ENCODE data around the gene CBLN3. TPM values are rescaled to one million over a fixed set of nuclear protein-coding genes. Genes with fewer than 3 reads are reported as not detected.

The CBLN3 gene
- total RNA-seq, 1 experiment from 2014 or later: 2.0 TPM

DNA sequence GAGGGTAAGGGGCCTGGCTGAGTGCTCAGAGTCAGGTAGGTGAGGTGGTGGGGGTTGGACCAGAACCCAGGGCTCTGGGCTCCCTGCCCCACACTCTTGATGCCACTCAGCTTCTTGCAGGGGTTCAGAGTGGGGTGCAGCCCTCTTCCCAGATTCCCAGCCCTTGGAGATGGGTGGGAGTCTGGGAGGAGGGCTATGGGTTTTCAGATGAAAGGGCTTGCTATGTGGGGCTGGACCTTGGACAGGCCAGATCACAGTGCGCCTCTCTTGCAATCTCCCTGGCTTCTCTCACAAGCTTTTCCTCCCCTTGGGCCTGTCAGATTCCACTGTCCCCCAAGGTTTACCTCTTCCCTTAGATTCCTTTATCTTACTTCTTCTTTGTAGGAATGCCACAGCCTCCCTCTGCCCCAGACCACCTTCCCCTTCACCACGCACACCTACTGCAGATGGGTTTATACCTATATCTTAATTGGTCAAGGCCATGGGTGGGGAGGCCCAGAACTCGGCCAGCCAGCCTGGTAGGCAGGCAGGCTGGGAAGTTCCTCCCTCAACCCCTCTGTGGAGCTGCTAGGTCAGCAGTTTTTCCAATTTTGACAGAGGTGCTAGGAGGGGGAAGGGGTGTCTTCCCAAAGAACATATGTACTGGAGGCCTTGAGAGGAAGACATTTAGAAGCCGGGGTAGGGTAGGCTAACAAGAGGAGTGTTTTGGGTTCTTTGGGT lies 29.3 kb downstream of the CBLN3 start:
- CTCF ChIA-PET: no interaction called here
- Histone ChIP-seq H3K4me3 (replicated peaks in 1 of 2; ENCODE audit: low read depth in 1 of 2, low read length in 2 of 2) (no peak overlapping the region), H3K79me2 (ENCODE audit: insufficient read depth, low read length) (no peaks in the 10 kb centered on the region), H3K9ac (ENCODE audit: low read length) (no peak overlapping the region), H3K9me3 (ENCODE audit: control insufficient read depth in 1 of 2, insufficient read depth in 1 of 2, low read depth in 1 of 2, low read length in 2 of 2) (no peaks in the 10 kb centered on the region), H3K27ac (ENCODE audit: low read depth, low read length) (no peak overlapping the region), H3K9me2 (ENCODE audit: insufficient read depth) (no peaks in the 10 kb centered on the region), H3K4me2 (ENCODE audit: low read length) (no peak overlapping the region), H3K4me1 (ENCODE audit: control insufficient read depth in 1 of 2, insufficient read depth in 2 of 2, low read length in 2 of 2) (no peaks in the 10 kb centered on the region; a peak in 1 of 4 replicates), H3K27me3 (ENCODE audit: insufficient read depth, low read length) (no peaks in the 10 kb centered on the region), H2AFZ (ENCODE audit: low read depth, low read length, poor library complexity, severe bottlenecking) (no peak overlapping the region), H3K36me3 (ENCODE audit: control insufficient read depth in 1 of 2, insufficient read depth in 2 of 2, low read length in 2 of 2) (no peaks in the 10 kb centered on the region), H4K20me1 (ENCODE audit: insufficient read depth) (no peaks in the 10 kb centered on the region)
- POLR2A ChIA-PET: no interaction called here
- no TSS peak for BruUV-seq (replicated peaks)
- ATAC-seq (no peak), DNase-seq (ENCODE audit: low read depth, low spot score) (no peak)
- TF ChIP-seq ZNF274 (IDR thresholded peaks at IDR 0.05; ENCODE audit: low read depth, low read length) (no peak), CBX3 (IDR thresholded peaks at IDR 0.05; ENCODE audit: low read depth) (no peak), FOSL1 (IDR thresholded peaks at IDR 0.05; ENCODE audit: low read depth) (no peak), EGR1 (IDR thresholded peaks at IDR 0.05; ENCODE audit: low read depth) (no peak), SP1 (IDR thresholded peaks at IDR 0.05; ENCODE audit: low read depth) (no peak), POLR2A (IDR thresholded peaks at IDR 0.05; ENCODE audit: borderline replicate concordance, extremely low read depth, insufficient read depth, insufficient read length) (no peak), SIN3A (IDR thresholded peaks at IDR 0.05; ENCODE audit: low read depth) (no peak), RAD21 (IDR thresholded peaks at IDR 0.05; ENCODE audit: low read depth) (no peak), TCF7L2 (IDR thresholded peaks at IDR 0.05; ENCODE audit: borderline replicate concordance, extremely low read depth, insufficient read depth, insufficient read length) (no peak), ELF1 (IDR thresholded peaks at IDR 0.05; ENCODE audit: borderline replicate concordance, low read depth) (no peak), SRF (IDR thresholded peaks at IDR 0.05; ENCODE audit: low read depth) (no peak), EZH2 (IDR thresholded peaks at IDR 0.05) (no peak), YY1 (IDR thresholded peaks at IDR 0.05; ENCODE audit: extremely low read depth, insufficient replicate concordance, low read depth, low read length) (no peak), EZH2phosphoT487 (IDR thresholded peaks at IDR 0.05; ENCODE audit: borderline replicate concordance) (no peak), ZFX (IDR thresholded peaks at IDR 0.05) (no peak)
- TF ChIP-seq, protein P1, sequence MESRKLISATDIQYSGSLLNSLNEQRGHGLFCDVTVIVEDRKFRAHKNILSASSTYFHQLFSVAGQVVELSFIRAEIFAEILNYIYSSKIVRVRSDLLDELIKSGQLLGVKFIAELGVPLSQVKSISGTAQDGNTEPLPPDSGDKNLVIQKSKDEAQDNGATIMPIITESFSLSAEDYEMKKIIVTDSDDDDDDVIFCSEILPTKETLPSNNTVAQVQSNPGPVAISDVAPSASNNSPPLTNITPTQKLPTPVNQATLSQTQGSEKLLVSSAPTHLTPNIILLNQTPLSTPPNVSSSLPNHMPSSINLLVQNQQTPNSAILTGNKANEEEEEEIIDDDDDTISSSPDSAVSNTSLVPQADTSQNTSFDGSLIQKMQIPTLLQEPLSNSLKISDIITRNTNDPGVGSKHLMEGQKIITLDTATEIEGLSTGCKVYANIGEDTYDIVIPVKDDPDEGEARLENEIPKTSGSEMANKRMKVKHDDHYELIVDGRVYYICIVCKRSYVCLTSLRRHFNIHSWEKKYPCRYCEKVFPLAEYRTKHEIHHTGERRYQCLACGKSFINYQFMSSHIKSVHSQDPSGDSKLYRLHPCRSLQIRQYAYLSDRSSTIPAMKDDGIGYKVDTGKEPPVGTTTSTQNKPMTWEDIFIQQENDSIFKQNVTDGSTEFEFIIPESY (IDR thresholded peaks at IDR 0.05; ENCODE audit: extremely low read depth, insufficient replicate concordance, low read length): no peak
- TF ChIP-seq, protein P2, sequence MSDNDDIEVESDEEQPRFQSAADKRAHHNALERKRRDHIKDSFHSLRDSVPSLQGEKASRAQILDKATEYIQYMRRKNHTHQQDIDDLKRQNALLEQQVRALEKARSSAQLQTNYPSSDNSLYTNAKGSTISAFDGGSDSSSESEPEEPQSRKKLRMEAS (IDR thresholded peaks at IDR 0.05): no peak
- TF ChIP-seq, protein P3, sequence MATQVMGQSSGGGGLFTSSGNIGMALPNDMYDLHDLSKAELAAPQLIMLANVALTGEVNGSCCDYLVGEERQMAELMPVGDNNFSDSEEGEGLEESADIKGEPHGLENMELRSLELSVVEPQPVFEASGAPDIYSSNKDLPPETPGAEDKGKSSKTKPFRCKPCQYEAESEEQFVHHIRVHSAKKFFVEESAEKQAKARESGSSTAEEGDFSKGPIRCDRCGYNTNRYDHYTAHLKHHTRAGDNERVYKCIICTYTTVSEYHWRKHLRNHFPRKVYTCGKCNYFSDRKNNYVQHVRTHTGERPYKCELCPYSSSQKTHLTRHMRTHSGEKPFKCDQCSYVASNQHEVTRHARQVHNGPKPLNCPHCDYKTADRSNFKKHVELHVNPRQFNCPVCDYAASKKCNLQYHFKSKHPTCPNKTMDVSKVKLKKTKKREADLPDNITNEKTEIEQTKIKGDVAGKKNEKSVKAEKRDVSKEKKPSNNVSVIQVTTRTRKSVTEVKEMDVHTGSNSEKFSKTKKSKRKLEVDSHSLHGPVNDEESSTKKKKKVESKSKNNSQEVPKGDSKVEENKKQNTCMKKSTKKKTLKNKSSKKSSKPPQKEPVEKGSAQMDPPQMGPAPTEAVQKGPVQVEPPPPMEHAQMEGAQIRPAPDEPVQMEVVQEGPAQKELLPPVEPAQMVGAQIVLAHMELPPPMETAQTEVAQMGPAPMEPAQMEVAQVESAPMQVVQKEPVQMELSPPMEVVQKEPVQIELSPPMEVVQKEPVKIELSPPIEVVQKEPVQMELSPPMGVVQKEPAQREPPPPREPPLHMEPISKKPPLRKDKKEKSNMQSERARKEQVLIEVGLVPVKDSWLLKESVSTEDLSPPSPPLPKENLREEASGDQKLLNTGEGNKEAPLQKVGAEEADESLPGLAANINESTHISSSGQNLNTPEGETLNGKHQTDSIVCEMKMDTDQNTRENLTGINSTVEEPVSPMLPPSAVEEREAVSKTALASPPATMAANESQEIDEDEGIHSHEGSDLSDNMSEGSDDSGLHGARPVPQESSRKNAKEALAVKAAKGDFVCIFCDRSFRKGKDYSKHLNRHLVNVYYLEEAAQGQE (IDR thresholded peaks at IDR 0.05; ENCODE audit: low read depth): no peak
- RAD21 ChIA-PET (ENCODE audit: low non-redundant PET in 1 of 2, low total read pairs in 2 of 2, uncharacterized antibody in 2 of 2, unreplicated experiment in 2 of 2): no interaction called here
- intact Hi-C loops (cut with micrococcal nuclease): no loop called here
